VCaP (cell line): ENCODE results near the gene KIF26A.

Experiments
- H3K27ac ChIP-seq: fragments of 450-650 bp; 2 replicates; pipeline ENCODE4 v1.5.1; 2017
- CTCF ChIP-seq: fragments of 450-650 bp; conservative IDR thresholded peaks from 2 replicates; pipeline ENCODE4 v1.5.1; 2017; ENCODE audit warnings: mild to moderate bottlenecking, moderate library complexity

The KIF26A gene

GRCh38 chr14:104200591-104200990, 62.2 kb downstream of the KIF26A start:
- TF ChIP-seq CTCF, result no peak
- no peak overlapping the region for H3K27ac ChIP-seq

GRCh38 chr14:104201063-104201462, 62.7 kb downstream of the KIF26A start:
- no peak overlapping the region for H3K27ac ChIP-seq
- no peak for TF ChIP-seq CTCF

- peak overlapping the region; percentile 38; the same call in 1 of the 2 replicates for H3K27ac ChIP-seq
- no peak for TF ChIP-seq CTCF
Observed at GRCh38 chr14:104201496-104201895, 63.1 kb downstream of the KIF26A start.

- no peak for TF ChIP-seq CTCF
- H3K27ac ChIP-seq, result peak overlapping the region; percentile 38; the same call in 1 of the 2 replicates
Observed at GRCh38 chr14:104202259-104203070, 64.1 kb downstream of the KIF26A start.

GRCh38 chr14:104203071-104203425, 64.7 kb downstream of the KIF26A start:
- no peak overlapping the region for H3K27ac ChIP-seq
- no peak for TF ChIP-seq CTCF

- H3K27ac ChIP-seq, result no peak overlapping the region
- no peak for TF ChIP-seq CTCF
Observed at GRCh38 chr14:104204660-104205149, 66.3 kb downstream of the KIF26A start.

GRCh38 chr14:104205781-104206180, 67.4 kb downstream of the KIF26A start:
- no peak for TF ChIP-seq CTCF
- no peak overlapping the region for H3K27ac ChIP-seq
